SH-SY5Y (cell line): Measurements from ENCODE around the gene SULT1C2.

Experiments
- GATA2 ChIP-seq: IDR thresholded peaks from 2 replicates; pipeline ENCODE4 v1.6.1; 2011; ENCODE audit warnings: mild to moderate bottlenecking, low read depth, low read length
- GATA3 ChIP-seq: IDR thresholded peaks from 2 replicates; pipeline ENCODE4 v1.6.1; 2011; ENCODE audit warnings: low read depth, mild to moderate bottlenecking, low read length, moderate library complexity

- no peak for TF ChIP-seq GATA2
- TF ChIP-seq GATA3, result no peak
Measured at GRCh38 chr2:108354136-108354535, 65.4 kb downstream of the SULT1C2 start.
